ENCODE data around the gene PDPK1.
"Not testable (repeated sequence)": the region's sequence is repeated elsewhere in the genome, so short reads cannot be mapped to it uniquely, and the experiment has no call there.

GRCh38 chr16:2613251-2613650 is 75.4 kb downstream of the PDPK1 start:
- TF ChIP-seq, protein P1, sequence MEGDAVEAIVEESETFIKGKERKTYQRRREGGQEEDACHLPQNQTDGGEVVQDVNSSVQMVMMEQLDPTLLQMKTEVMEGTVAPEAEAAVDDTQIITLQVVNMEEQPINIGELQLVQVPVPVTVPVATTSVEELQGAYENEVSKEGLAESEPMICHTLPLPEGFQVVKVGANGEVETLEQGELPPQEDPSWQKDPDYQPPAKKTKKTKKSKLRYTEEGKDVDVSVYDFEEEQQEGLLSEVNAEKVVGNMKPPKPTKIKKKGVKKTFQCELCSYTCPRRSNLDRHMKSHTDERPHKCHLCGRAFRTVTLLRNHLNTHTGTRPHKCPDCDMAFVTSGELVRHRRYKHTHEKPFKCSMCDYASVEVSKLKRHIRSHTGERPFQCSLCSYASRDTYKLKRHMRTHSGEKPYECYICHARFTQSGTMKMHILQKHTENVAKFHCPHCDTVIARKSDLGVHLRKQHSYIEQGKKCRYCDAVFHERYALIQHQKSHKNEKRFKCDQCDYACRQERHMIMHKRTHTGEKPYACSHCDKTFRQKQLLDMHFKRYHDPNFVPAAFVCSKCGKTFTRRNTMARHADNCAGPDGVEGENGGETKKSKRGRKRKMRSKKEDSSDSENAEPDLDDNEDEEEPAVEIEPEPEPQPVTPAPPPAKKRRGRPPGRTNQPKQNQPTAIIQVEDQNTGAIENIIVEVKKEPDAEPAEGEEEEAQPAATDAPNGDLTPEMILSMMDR (IDR thresholded peaks at IDR 0.05) = not testable (repeated sequence)
- not testable (repeated sequence) for TF ChIP-seq POLR2A (IDR thresholded peaks at IDR 0.05)

Data from lower leg skin (tissue), 3 donors.